PC-9 (cell line): ENCODE data around the gene BRSK1.

Experiments
- EZH2 ChIP-seq: fragments of 200-600 bp; sonication (generic); IDR thresholded peaks from 2 replicates; pipeline ENCODE4 v1.8.0; 2017; ENCODE audit warnings: antibody characterized with exemption, low read depth
- TF ChIP-seq, protein P1 (sequence below): fragments of 200-600 bp; sonication (generic); conservative IDR thresholded peaks from 2 replicates; pipeline ENCODE4 v1.6.1; 2017; ENCODE audit warnings: mixed run types, antibody characterized with exemption, mild to moderate bottlenecking, moderate library complexity

- TF ChIP-seq EZH2, result no peak
- TF ChIP-seq, protein P1, sequence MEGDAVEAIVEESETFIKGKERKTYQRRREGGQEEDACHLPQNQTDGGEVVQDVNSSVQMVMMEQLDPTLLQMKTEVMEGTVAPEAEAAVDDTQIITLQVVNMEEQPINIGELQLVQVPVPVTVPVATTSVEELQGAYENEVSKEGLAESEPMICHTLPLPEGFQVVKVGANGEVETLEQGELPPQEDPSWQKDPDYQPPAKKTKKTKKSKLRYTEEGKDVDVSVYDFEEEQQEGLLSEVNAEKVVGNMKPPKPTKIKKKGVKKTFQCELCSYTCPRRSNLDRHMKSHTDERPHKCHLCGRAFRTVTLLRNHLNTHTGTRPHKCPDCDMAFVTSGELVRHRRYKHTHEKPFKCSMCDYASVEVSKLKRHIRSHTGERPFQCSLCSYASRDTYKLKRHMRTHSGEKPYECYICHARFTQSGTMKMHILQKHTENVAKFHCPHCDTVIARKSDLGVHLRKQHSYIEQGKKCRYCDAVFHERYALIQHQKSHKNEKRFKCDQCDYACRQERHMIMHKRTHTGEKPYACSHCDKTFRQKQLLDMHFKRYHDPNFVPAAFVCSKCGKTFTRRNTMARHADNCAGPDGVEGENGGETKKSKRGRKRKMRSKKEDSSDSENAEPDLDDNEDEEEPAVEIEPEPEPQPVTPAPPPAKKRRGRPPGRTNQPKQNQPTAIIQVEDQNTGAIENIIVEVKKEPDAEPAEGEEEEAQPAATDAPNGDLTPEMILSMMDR, result no peak
Measured at GRCh38 chr19:55304980-55305379, 21.2 kb downstream of the BRSK1 start.
